IMR-90 (cell line): ENCODE data around the gene IL22RA1. TPM values are rescaled to one million over a fixed set of nuclear protein-coding genes. Genes with fewer than 3 reads are reported as not detected.
A peak's percentile ranks its signal among the peaks of the same experiment; 100 is the strongest.

Experiments
- ATAC-seq: fragments of 200-7000 bp; cut with Tn5 transposase; 2 replicates; pipeline ENCODE4 v1.9.1; 2020; ENCODE audit warnings: low read depth, mild to moderate bottlenecking, moderate library complexity
- BruUV-seq: library from RNA; stranded (reverse); fragments of 400-500 nt; replicated peaks from 2 replicates; lab custom pipeline; 2021; lab: Mats Ljungman, UMichigan
- CTCF ChIA-PET: fragments of 300-600 bp; formaldehyde crosslinking; extraction: SDS; loops from one replicate; lab custom pipeline; 2021; ENCODE audit warnings: antibody characterized with exemption; lab: Yijun Ruan, JAX
- POLR2A ChIA-PET: fragments of 300-600 bp; sonication (Branson Sonifier 250); formaldehyde crosslinking; loops from one replicate; lab custom pipeline; 2022; ENCODE audit warnings: antibody characterized with exemption; ENCODE audit not compliant: unreplicated experiment; lab: Charles Lee
- DNase-seq: peaks from one replicate; pipeline ENCODE4 v3.0.0; 2013
- H2AFZ ChIP-seq: replicated peaks from 2 replicates; pipeline ENCODE3; 2013; ENCODE audit warnings: low read length, mild to moderate bottlenecking; ENCODE audit not compliant: poor library complexity
- H2AK5ac ChIP-seq: 2 replicates; pipeline ENCODE4 v1.6.1; 2013; ENCODE audit warnings: low read depth, low read length, inconsistent platforms
- H2AK9ac ChIP-seq: replicated peaks from 2 replicates; pipeline ENCODE3; 2013; ENCODE audit warnings: mild to moderate bottlenecking, low read depth, low read length, moderate library complexity; ENCODE audit not compliant: poor library complexity
- H2BK120ac ChIP-seq: 2 replicates; pipeline ENCODE4 v1.6.1; 2013; ENCODE audit warnings: low read depth, low read length, inconsistent platforms
- H2BK15ac ChIP-seq: 3 replicates; pipeline ENCODE4 v1.6.1; 2013; ENCODE audit warnings: low read depth, low read length, inconsistent platforms
- H2BK20ac ChIP-seq: 2 replicates; pipeline ENCODE4 v1.6.1; 2013; ENCODE audit warnings: low read depth, mild to moderate bottlenecking, inconsistent platforms, low read length, moderate library complexity
- H2BK5ac ChIP-seq: 2 replicates; pipeline ENCODE4 v1.6.1; 2013; ENCODE audit warnings: mild to moderate bottlenecking, low read depth, low read length, inconsistent platforms; ENCODE audit not compliant: poor library complexity, severe bottlenecking
- H3K14ac ChIP-seq: replicated peaks from 2 replicates; pipeline ENCODE4 v1.6.1; 2013; ENCODE audit warnings: low read depth, low read length, inconsistent platforms
- H3K18ac ChIP-seq: 2 replicates; pipeline ENCODE4 v1.6.1; 2013; ENCODE audit warnings: low read depth, low read length, control low read depth
- H3K23ac ChIP-seq: 2 replicates; pipeline ENCODE4 v1.6.1; 2013; ENCODE audit warnings: low read depth, low read length, inconsistent platforms
- H3K27ac ChIP-seq: 2 replicates; pipeline ENCODE4 v1.5.1; 2013; ENCODE audit warnings: mild to moderate bottlenecking, control low read depth, low read length; ENCODE audit not compliant: insufficient read depth
- H3K27me3 ChIP-seq: 2 replicates; pipeline ENCODE4 v1.6.1; 2013; ENCODE audit warnings: low read length; ENCODE audit not compliant: control insufficient read depth, insufficient read depth
- H3K36me3 ChIP-seq: 2 replicates; pipeline ENCODE4 v1.6.1; 2013; ENCODE audit warnings: low read length, mixed read lengths; ENCODE audit not compliant: control insufficient read depth, insufficient read depth
- H3K4ac ChIP-seq: 2 replicates; pipeline ENCODE4 v1.6.1; 2013; ENCODE audit warnings: low read depth, low read length, inconsistent platforms
- H3K4me1 ChIP-seq: 2 replicates; pipeline ENCODE4 v1.6.1; 2013; ENCODE audit warnings: low read length, mixed read lengths; ENCODE audit not compliant: control insufficient read depth, insufficient read depth
- H3K4me2 ChIP-seq: 2 replicates; pipeline ENCODE4 v1.6.1; 2013; ENCODE audit warnings: low read depth, mild to moderate bottlenecking, control low read depth, low read length, moderate library complexity
- H3K4me3 ChIP-seq: 2 replicates; pipeline ENCODE4 v1.5.1; 2013; ENCODE audit warnings: low read depth, mild to moderate bottlenecking, control low read depth, low read length, moderate library complexity; ENCODE audit not compliant: insufficient read depth
- H3K56ac ChIP-seq: 2 replicates; pipeline ENCODE4 v1.6.1; 2013; ENCODE audit warnings: low read length, inconsistent platforms; ENCODE audit not compliant: insufficient read depth; ENCODE audit errors: extremely low read depth
- H3K79me1 ChIP-seq, 2 experiments: 2 replicates each; pipeline ENCODE4 v1.6.1; 2013; ENCODE audit warnings: low read length in 2 of 2, inconsistent platforms in 1 of 2, low read depth in 1 of 2
- H3K9ac ChIP-seq: 2 replicates; pipeline ENCODE4 v1.6.1; 2013; ENCODE audit warnings: low read depth, low read length, control low read depth
- H3K9me1 ChIP-seq: 2 replicates; pipeline ENCODE4 v1.6.1; 2013; ENCODE audit warnings: low read length, inconsistent platforms; ENCODE audit not compliant: insufficient read depth
- H3K9me3 ChIP-seq: 2 replicates; pipeline ENCODE4 v1.6.1; 2013; ENCODE audit warnings: low read length; ENCODE audit not compliant: control insufficient read depth, insufficient read depth
- H4K20me1 ChIP-seq: 2 replicates; pipeline ENCODE4 v1.6.1; 2013; ENCODE audit warnings: low read length, inconsistent platforms; ENCODE audit not compliant: insufficient read depth
- H4K5ac ChIP-seq: 2 replicates; pipeline ENCODE4 v1.6.1; 2013; ENCODE audit warnings: mild to moderate bottlenecking, low read depth, low read length, control low read depth
- H4K8ac ChIP-seq, 2 experiments: 2 replicates each; pipeline ENCODE4 v1.6.1; 2013; ENCODE audit warnings: low read depth in 2 of 2, low read length in 2 of 2, control low read depth in 1 of 2, inconsistent platforms in 1 of 2
- H4K91ac ChIP-seq: 2 replicates; pipeline ENCODE4 v1.6.1; 2013; ENCODE audit warnings: low read depth, low read length, inconsistent platforms; ENCODE audit not compliant: insufficient read depth
- BHLHE40 ChIP-seq: fragments of 150-350 bp; IDR thresholded peaks from 2 replicates; pipeline ENCODE4 v1.6.1; 2016; ENCODE audit warnings: mild to moderate bottlenecking, low read depth, low read length
- CHD1 ChIP-seq: IDR thresholded peaks from 2 replicates; pipeline ENCODE4 v1.6.1; 2012; ENCODE audit warnings: low read depth, low read length, improper control_type of control experiment
- CTCF ChIP-seq: conservative IDR thresholded peaks from 2 replicates; pipeline ENCODE4 v1.5.1; 2012; ENCODE audit warnings: mild to moderate bottlenecking, low read depth, low read length, improper control_type of control experiment
- ELK1 ChIP-seq: fragments of 150-350 bp; IDR thresholded peaks from 2 replicates; pipeline ENCODE4 v1.6.1; 2016; ENCODE audit warnings: low read depth, mild to moderate bottlenecking, low read length, moderate library complexity, borderline replicate concordance
- MAFK ChIP-seq: IDR thresholded peaks from 2 replicates; pipeline ENCODE4 v1.6.1; 2012; ENCODE audit warnings: low read depth, low read length, improper control_type of control experiment
- MAZ ChIP-seq: IDR thresholded peaks from 2 replicates; pipeline ENCODE4 v1.6.1; 2012; ENCODE audit warnings: low read depth, mild to moderate bottlenecking, low read length, improper control_type of control experiment, moderate library complexity, borderline replicate concordance
- NFE2L2 ChIP-seq: fragments of 150-350 bp; IDR thresholded peaks from 2 replicates; pipeline ENCODE4 v1.6.1; 2016; ENCODE audit warnings: low read depth, mild to moderate bottlenecking, low read length
- POLR2A ChIP-seq: IDR thresholded peaks from 2 replicates; pipeline ENCODE4 v1.6.1; 2012; ENCODE audit warnings: mild to moderate bottlenecking, low read depth, low read length
- RCOR1 ChIP-seq: IDR thresholded peaks from 2 replicates; pipeline ENCODE4 v1.6.1; 2012; ENCODE audit warnings: mild to moderate bottlenecking, low read length, improper control_type of control experiment; ENCODE audit not compliant: insufficient replicate concordance
- RFX5 ChIP-seq: IDR thresholded peaks from 2 replicates; pipeline ENCODE4 v1.8.0; 2012; ENCODE audit warnings: low read depth, mild to moderate bottlenecking, low read length, moderate library complexity
- SMC3 ChIP-seq: fragments of 150-350 bp; IDR thresholded peaks from 2 replicates; pipeline ENCODE4 v1.6.1; 2016; ENCODE audit warnings: low read depth, mild to moderate bottlenecking, antibody characterized with exemption, low read length, moderate library complexity
- USF2 ChIP-seq: fragments of 150-350 bp; IDR thresholded peaks from 2 replicates; pipeline ENCODE4 v1.6.1; 2017; ENCODE audit warnings: mild to moderate bottlenecking, antibody characterized with exemption, low read length, low read depth
- WGBS, 2 experiments: methylation state at CpG; one replicate each; pipeline versions ENCODE4 v1.1.5 to v1.1.7; 2013; ENCODE audit warnings: missing lambda C conversion rate in 2 of 2; ENCODE audit not compliant: insufficient read length in 1 of 2; ENCODE audit errors: extremely low coverage in 2 of 2; 5-methylcytosine and 5-hydroxymethylcytosine counted together
- dilution Hi-C: fragments of 300-500 bp; cut with HindIII; formaldehyde crosslinking; loops from one replicate; pipeline ENCODE4 v1.14.3; 2018; ENCODE audit warnings: low sequenced_read_pairs; ENCODE audit not compliant: unreplicated experiment
- in situ Hi-C: fragments of 300-500 bp; cut with MboI; formaldehyde crosslinking; loops from 3 replicates; pipeline ENCODE4 v1.14.3; 2019; ENCODE audit warnings: low sequenced_read_pairs, inconsistent platforms, mixed read lengths
- intact Hi-C: fragments of 100-400 bp; cut with micrococcal nuclease; formaldehyde crosslinking; loops from 2 replicates; pipeline ENCODE4 v1.10.0; 2022
- polyA plus RNA-seq, 3 experiments: library from polyadenylated mRNA; depleted of rRNA; stranded (reverse); fragments of >200 nt; gene quantifications; 2 replicates each; pipeline ENCODE4 v1.2.3, GENCODE V29; 2012; ENCODE audit warnings: low replicate concordance in 1 of 3
- total RNA-seq: library from RNA; depleted of rRNA; stranded (reverse); fragments of >200 nt; gene quantifications from 2 replicates; pipeline ENCODE4 v1.2.3, GENCODE V29; 2012

IL22RA1 gene
- total and polyA plus RNA-seq, 2 of the 4 experiments (the other 2 are of a cell fraction): not detected

GRCh38 chr1:24093732-24094131 is 49.2 kb downstream of the IL22RA1 start:
- CTCF ChIA-PET: interaction anchor here (1.3 kb wide), 1 partner anchor 42 kb away, joined by 3 read pairs; no protein-coding TSS in a partner anchor
- no peak for DNase-seq
- no peak overlapping the region for H3K4ac ChIP-seq
- H3K9me1 ChIP-seq: peaks cover 3% of the 10 kb centered on the region; the same call in 1 of the 2 replicates
- dilution Hi-C loops (no loop called here), intact Hi-C loops (no loop called here), in situ Hi-C loops (no loop called here)
- BruUV-seq: no TSS peak
- ATAC-seq: no peak
- no peaks in the 10 kb centered on the region; the same call in 1 of the 2 replicates for H4K20me1 ChIP-seq
- no peak overlapping the region for H4K91ac ChIP-seq
- H3K27me3 ChIP-seq: peaks cover 64% of the 10 kb centered on the region
- no peak overlapping the region for H2AK9ac ChIP-seq
- no peak overlapping the region for H3K14ac ChIP-seq
- H3K18ac ChIP-seq: no peak overlapping the region
- 92% methylated on average over 2 of the region's 9 CpGs; no CpG with 5 or more reads in 1 of the 2 experiments for WGBS, 2 experiments
- no peaks in the 10 kb centered on the region for H3K79me1 ChIP-seq
- no peaks in the 10 kb centered on the region for H3K9me3 ChIP-seq
- H4K5ac ChIP-seq: no peak overlapping the region
- no peak overlapping the region for H3K23ac ChIP-seq
- no peak overlapping the region for H3K4me2 ChIP-seq
- no peak for TF ChIP-seq MAFK
- TF ChIP-seq CHD1: no peak
- TF ChIP-seq POLR2A: no peak
- no peak for TF ChIP-seq USF2
- no peak for TF ChIP-seq RFX5
- no peak for TF ChIP-seq BHLHE40
- TF ChIP-seq CTCF: no peak
- no peak for TF ChIP-seq NFE2L2
- TF ChIP-seq SMC3: no peak
- TF ChIP-seq ELK1: no peak
- TF ChIP-seq RCOR1: no peak
- no peak for TF ChIP-seq MAZ
- H3K27ac ChIP-seq: no peak overlapping the region
- no peak overlapping the region for H2BK20ac ChIP-seq
- H2BK5ac ChIP-seq: no peak overlapping the region
- H2AFZ ChIP-seq: peak overlapping the region; percentile 14
- no peak overlapping the region for H4K8ac ChIP-seq
- H3K4me3 ChIP-seq: no peak overlapping the region
- no peaks in the 10 kb centered on the region for H3K4me1 ChIP-seq
- no peak overlapping the region for H3K56ac ChIP-seq
- H2BK15ac ChIP-seq: no peak overlapping the region
- H2AK5ac ChIP-seq: no peak overlapping the region
- no peak overlapping the region for H2BK120ac ChIP-seq
- H3K36me3 ChIP-seq: no peaks in the 10 kb centered on the region
- POLR2A ChIA-PET: no interaction called here
- H3K9ac ChIP-seq: no peak overlapping the region
